A549 (cell line): ENCODE data around the gene DSCAM. TPM values are rescaled to one million over a fixed set of nuclear protein-coding genes. Genes with fewer than 3 reads are reported as not detected.

Source experiments
- ATAC-seq, 2 experiments: fragments of 200-7000 bp in 1 of 2; fragments of >200 bp in 1 of 2; cut with Nextera tagmentation in 1 of 2; cut with Tn5 transposase in 1 of 2; 3 replicates each; pipeline versions ENCODE4 v1.8.0 to v1.9.1; 2018 to 2020; ENCODE audit warnings: mild to moderate bottlenecking in 1 of 2, moderate library complexity in 1 of 2
- CTCF ChIA-PET: fragments of 300-600 bp; sonication (Branson Sonifier 250); formaldehyde crosslinking; extraction: SDS; loops from one replicate; lab custom pipeline; 2021; ENCODE audit warnings: antibody characterized with exemption, inconsistent platforms; lab: Yijun Ruan, JAX
- POLR2A ChIA-PET: fragments of 350-600 bp; formaldehyde crosslinking; extraction: SDS; loops from one replicate; lab custom pipeline; 2021; ENCODE audit warnings: antibody characterized with exemption, inconsistent platforms; lab: Yijun Ruan, JAX
- DNase-seq, 2 experiments: peaks; one replicate each; pipeline versions ENCODE4 v3.0.0 to v3.0.0-alpha.2; 2011 to 2016; ENCODE audit warnings: low read depth in 1 of 2, low spot score in 1 of 2
- FAIRE-seq: peaks from 2 replicates; lab custom pipeline; 2011; peaks lifted over from hg19 to GRCh38; lab: Jason Lieb, UNC
- H3K27ac ChIP-seq, 2 experiments: fragments of >200 bp; sonication (Bioruptor Twin); formaldehyde crosslinking; 3 replicates each; pipeline ENCODE4 v1.5.1; 2016 to 2017
- H3K4me1 ChIP-seq: fragments of >200 bp; sonication (Bioruptor Twin); formaldehyde crosslinking; 3 replicates; pipeline ENCODE4 v1.6.1; 2016
- H3K4me2 ChIP-seq: fragments of >200 bp; sonication (Bioruptor Twin); formaldehyde crosslinking; 3 replicates; pipeline ENCODE4 v1.6.1; 2016
- H3K4me3 ChIP-seq: fragments of >200 bp; sonication (Bioruptor Twin); formaldehyde crosslinking; 3 replicates; pipeline ENCODE4 v1.5.1; 2016
- H3K9me3 ChIP-seq: fragments of >200 bp; sonication (Bioruptor Twin); formaldehyde crosslinking; 3 replicates; pipeline ENCODE4 v1.6.1; 2016
- BHLHE40 ChIP-seq: IDR thresholded peaks from 2 replicates; pipeline ENCODE4 v1.6.1; 2012; ENCODE audit warnings: low read depth, low read length, inconsistent platforms
- CBX2 ChIP-seq: fragments of 200-600 bp; sonication (generic); IDR thresholded peaks from 2 replicates; pipeline ENCODE4 v1.6.1; 2016; ENCODE audit warnings: low read depth, mild to moderate bottlenecking, borderline replicate concordance
- CHD2 ChIP-seq: fragments of 150-350 bp; IDR thresholded peaks from 2 replicates; pipeline ENCODE4 v1.6.1; 2014; ENCODE audit warnings: low read length; ENCODE audit not compliant: partially characterized antibody
- CTCF ChIP-seq: fragments of >200 bp; sonication (Bioruptor Twin); formaldehyde crosslinking; IDR thresholded peaks from 3 replicates; pipeline ENCODE4 v1.5.1; 2016
- ESRRA ChIP-seq: fragments of 150-350 bp; IDR thresholded peaks from 2 replicates; pipeline ENCODE4 v1.6.1; 2014; ENCODE audit warnings: mild to moderate bottlenecking, low read length, borderline replicate concordance
- HOXA7 ChIP-seq: fragments of 250-450 bp; sonication (Bioruptor Pico); IDR thresholded peaks from 2 replicates; pipeline ENCODE4 v1.5.0; 2020; ENCODE audit warnings: mild to moderate bottlenecking, moderate library complexity
- JUNB ChIP-seq: fragments of >200 bp; sonication (Bioruptor Twin); formaldehyde crosslinking; IDR thresholded peaks from 2 replicates; pipeline ENCODE4 v1.6.1; 2016
- KDM1A ChIP-seq: fragments of 200-600 bp; sonication (generic); IDR thresholded peaks from 2 replicates; pipeline ENCODE4 v1.6.1; 2016; ENCODE audit warnings: low read depth, mild to moderate bottlenecking
- KDM5A ChIP-seq: fragments of 200-600 bp; sonication (generic); IDR thresholded peaks from 2 replicates; pipeline ENCODE4 v1.6.1; 2016; ENCODE audit warnings: antibody characterized with exemption, mild to moderate bottlenecking
- MAFK ChIP-seq: fragments of 450-650 bp; IDR thresholded peaks from 2 replicates; pipeline ENCODE4 v1.6.1; 2014; ENCODE audit not compliant: partially characterized antibody
- MYC ChIP-seq: IDR thresholded peaks from 2 replicates; pipeline ENCODE4 v1.6.1; 2012; ENCODE audit warnings: mild to moderate bottlenecking, inconsistent platforms, low read length, improper control_type of control experiment, borderline replicate concordance
- PHF8 ChIP-seq: fragments of 200-600 bp; sonication (generic); IDR thresholded peaks from 2 replicates; pipeline ENCODE4 v1.6.1; 2016; ENCODE audit warnings: low read depth, mild to moderate bottlenecking, antibody characterized with exemption, moderate library complexity, borderline replicate concordance
- RARB ChIP-seq: fragments of 250-450 bp; sonication (Bioruptor Pico); IDR thresholded peaks from 2 replicates; pipeline ENCODE4 v1.8.0; 2021; ENCODE audit warnings: mild to moderate bottlenecking, moderate library complexity
- RCOR1 ChIP-seq: fragments of 150-350 bp; IDR thresholded peaks from 2 replicates; pipeline ENCODE4 v1.6.1; 2014; ENCODE audit warnings: antibody characterized with exemption, low read length, low read depth
- RFX5 ChIP-seq: fragments of 450-650 bp; IDR thresholded peaks from 2 replicates; pipeline ENCODE4 v1.7.1; 2014; ENCODE audit warnings: antibody characterized with exemption, mild to moderate bottlenecking, moderate library complexity
- TP53 ChIP-seq: fragments of 250-450 bp; sonication (Bioruptor Pico); IDR thresholded peaks from 2 replicates; pipeline ENCODE4 v1.5.0; 2021; ENCODE audit warnings: mild to moderate bottlenecking, moderate library complexity
- ZC3H11A ChIP-seq: fragments of 450-650 bp; IDR thresholded peaks from 2 replicates; pipeline ENCODE4 v1.6.1; 2014; ENCODE audit warnings: antibody characterized with exemption, mild to moderate bottlenecking
- ZFP36 ChIP-seq: fragments of 450-650 bp; IDR thresholded peaks from 2 replicates; pipeline ENCODE4 v1.6.1; 2014; ENCODE audit warnings: borderline replicate concordance; ENCODE audit not compliant: partially characterized antibody
- WGBS: methylation state at CpG from one replicate; pipeline ENCODE4 v1.1.6; 2017; ENCODE audit errors: missing lambda C conversion rate; 5-methylcytosine and 5-hydroxymethylcytosine counted together
- polyA plus RNA-seq, 4 experiments: library from polyadenylated mRNA; depleted of rRNA in 3 of 4; stranded (reverse); fragments of >200 nt; fragmentation: RNase III in 1 of 4; extraction: RNeasy Plus Mini Kit Qiagen cat#74134 plus additional on column Dnase treatment in 1 of 4; gene quantifications; 2 replicates in 3 of 4; 3 replicates in 1 of 4; pipeline ENCODE4 v1.2.3, GENCODE V29; 2011 to 2017
- TF ChIP-seq, protein P1 (sequence below): fragments of 200-600 bp; sonication (generic); IDR thresholded peaks from 2 replicates; pipeline ENCODE4 v1.6.1; 2016; ENCODE audit warnings: antibody characterized with exemption, mild to moderate bottlenecking, moderate library complexity
- TF ChIP-seq, protein P2 (sequence below): fragments of 150-350 bp; IDR thresholded peaks from 2 replicates; pipeline ENCODE4 v1.6.1; 2014; ENCODE audit warnings: low read depth, mild to moderate bottlenecking, low read length
- TF ChIP-seq, protein P3 (sequence below): fragments of 250-450 bp; sonication (Bioruptor Pico); IDR thresholded peaks from 2 replicates; pipeline ENCODE4 v1.5.0; 2021; ENCODE audit warnings: mild to moderate bottlenecking, moderate library complexity, borderline replicate concordance

Gene DSCAM
- polyA plus RNA-seq, 2 of the 4 experiments (the other 2 are of a cell fraction) = not detected

- TF ChIP-seq, protein P1, sequence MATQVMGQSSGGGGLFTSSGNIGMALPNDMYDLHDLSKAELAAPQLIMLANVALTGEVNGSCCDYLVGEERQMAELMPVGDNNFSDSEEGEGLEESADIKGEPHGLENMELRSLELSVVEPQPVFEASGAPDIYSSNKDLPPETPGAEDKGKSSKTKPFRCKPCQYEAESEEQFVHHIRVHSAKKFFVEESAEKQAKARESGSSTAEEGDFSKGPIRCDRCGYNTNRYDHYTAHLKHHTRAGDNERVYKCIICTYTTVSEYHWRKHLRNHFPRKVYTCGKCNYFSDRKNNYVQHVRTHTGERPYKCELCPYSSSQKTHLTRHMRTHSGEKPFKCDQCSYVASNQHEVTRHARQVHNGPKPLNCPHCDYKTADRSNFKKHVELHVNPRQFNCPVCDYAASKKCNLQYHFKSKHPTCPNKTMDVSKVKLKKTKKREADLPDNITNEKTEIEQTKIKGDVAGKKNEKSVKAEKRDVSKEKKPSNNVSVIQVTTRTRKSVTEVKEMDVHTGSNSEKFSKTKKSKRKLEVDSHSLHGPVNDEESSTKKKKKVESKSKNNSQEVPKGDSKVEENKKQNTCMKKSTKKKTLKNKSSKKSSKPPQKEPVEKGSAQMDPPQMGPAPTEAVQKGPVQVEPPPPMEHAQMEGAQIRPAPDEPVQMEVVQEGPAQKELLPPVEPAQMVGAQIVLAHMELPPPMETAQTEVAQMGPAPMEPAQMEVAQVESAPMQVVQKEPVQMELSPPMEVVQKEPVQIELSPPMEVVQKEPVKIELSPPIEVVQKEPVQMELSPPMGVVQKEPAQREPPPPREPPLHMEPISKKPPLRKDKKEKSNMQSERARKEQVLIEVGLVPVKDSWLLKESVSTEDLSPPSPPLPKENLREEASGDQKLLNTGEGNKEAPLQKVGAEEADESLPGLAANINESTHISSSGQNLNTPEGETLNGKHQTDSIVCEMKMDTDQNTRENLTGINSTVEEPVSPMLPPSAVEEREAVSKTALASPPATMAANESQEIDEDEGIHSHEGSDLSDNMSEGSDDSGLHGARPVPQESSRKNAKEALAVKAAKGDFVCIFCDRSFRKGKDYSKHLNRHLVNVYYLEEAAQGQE = no peak
Measured at GRCh38 chr21:40704141-40704540, 142.8 kb downstream of the DSCAM start (continued).

GRCh38 chr21:40699366-40699765 is 147.6 kb downstream of the DSCAM start:
- no peak for DNase-seq
- no peaks in the 10 kb centered on the region for H3K4me1 ChIP-seq
- ATAC-seq = no peak
- TF ChIP-seq KDM5A = no peak
- no peak for TF ChIP-seq MAFK
- TF ChIP-seq ZFP36 = no peak
- TF ChIP-seq JUNB = no peak
- TF ChIP-seq MYC = no peak
- TF ChIP-seq, protein P2, sequence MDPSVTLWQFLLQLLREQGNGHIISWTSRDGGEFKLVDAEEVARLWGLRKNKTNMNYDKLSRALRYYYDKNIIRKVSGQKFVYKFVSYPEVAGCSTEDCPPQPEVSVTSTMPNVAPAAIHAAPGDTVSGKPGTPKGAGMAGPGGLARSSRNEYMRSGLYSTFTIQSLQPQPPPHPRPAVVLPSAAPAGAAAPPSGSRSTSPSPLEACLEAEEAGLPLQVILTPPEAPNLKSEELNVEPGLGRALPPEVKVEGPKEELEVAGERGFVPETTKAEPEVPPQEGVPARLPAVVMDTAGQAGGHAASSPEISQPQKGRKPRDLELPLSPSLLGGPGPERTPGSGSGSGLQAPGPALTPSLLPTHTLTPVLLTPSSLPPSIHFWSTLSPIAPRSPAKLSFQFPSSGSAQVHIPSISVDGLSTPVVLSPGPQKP = no peak
- no peak for TF ChIP-seq RFX5
- TF ChIP-seq HOXA7 = no peak
- no peak for TF ChIP-seq TP53
- TF ChIP-seq ZC3H11A = no peak
- no peak for TF ChIP-seq BHLHE40
- TF ChIP-seq ESRRA = no peak
- no peak for TF ChIP-seq RCOR1
- TF ChIP-seq RARB (CRISPR knock-in tag) = no peak
- TF ChIP-seq PHF8 = no peak
- TF ChIP-seq CTCF = no peak
- TF ChIP-seq, protein P3, sequence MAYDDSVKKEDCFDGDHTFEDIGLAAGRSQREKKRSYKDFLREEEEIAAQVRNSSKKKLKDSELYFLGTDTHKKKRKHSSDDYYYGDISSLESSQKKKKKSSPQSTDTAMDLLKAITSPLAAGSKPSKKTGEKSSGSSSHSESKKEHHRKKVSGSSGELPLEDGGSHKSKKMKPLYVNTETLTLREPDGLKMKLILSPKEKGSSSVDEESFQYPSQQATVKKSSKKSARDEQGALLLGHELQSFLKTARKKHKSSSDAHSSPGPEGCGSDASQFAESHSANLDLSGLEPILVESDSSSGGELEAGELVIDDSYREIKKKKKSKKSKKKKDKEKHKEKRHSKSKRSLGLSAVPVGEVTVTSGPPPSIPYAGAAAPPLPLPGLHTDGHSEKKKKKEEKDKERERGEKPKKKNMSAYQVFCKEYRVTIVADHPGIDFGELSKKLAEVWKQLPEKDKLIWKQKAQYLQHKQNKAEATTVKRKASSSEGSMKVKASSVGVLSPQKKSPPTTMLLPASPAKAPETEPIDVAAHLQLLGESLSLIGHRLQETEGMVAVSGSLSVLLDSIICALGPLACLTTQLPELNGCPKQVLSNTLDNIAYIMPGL (CRISPR knock-in tag) = no peak
- TF ChIP-seq CHD2 = no peak
- TF ChIP-seq CBX2 = no peak
- no peak for TF ChIP-seq KDM1A
- no peak overlapping the region for H3K27ac ChIP-seq
- FAIRE-seq = no peak
- H3K4me2 ChIP-seq = no peak overlapping the region
- no peak overlapping the region for H3K4me3 ChIP-seq
- ChIA-PET POLR2A (no interaction called here), CTCF (no interaction called here)
- 18% methylated on average over 3 of the region's 3 CpGs for WGBS
- no peaks in the 10 kb centered on the region for H3K9me3 ChIP-seq
